ENCODE data around the gene KLHL4.

Gene KLHL4

GRCh38 chrX:87525771-87526229 lies 8.2 kb downstream of the KLHL4 start:
- TF ChIP-seq CTCF (IDR thresholded peaks at IDR 0.05) = no peak

GRCh38 chrX:87526281-87526680 lies 8.7 kb downstream of the KLHL4 start:
- no peak for TF ChIP-seq CTCF (IDR thresholded peaks at IDR 0.05)

- no peak for TF ChIP-seq CTCF (IDR thresholded peaks at IDR 0.05)
Observed at GRCh38 chrX:87528487-87528886, 10.9 kb downstream of the KLHL4 start.

- TF ChIP-seq CTCF (IDR thresholded peaks at IDR 0.05) = no peak
Observed at GRCh38 chrX:87571964-87572363, 54.4 kb downstream of the KLHL4 start.

GRCh38 chrX:87572901-87573300 lies 55.3 kb downstream of the KLHL4 start:
- TF ChIP-seq CTCF (IDR thresholded peaks at IDR 0.05) = no peak

GRCh38 chrX:87578978-87579377 lies 61.4 kb downstream of the KLHL4 start:
- peak; percentile 33 for TF ChIP-seq CTCF (IDR thresholded peaks at IDR 0.05)

GRCh38 chrX:87580862-87581261 lies 63.3 kb downstream of the KLHL4 start:
- no peak for TF ChIP-seq CTCF (IDR thresholded peaks at IDR 0.05)

- TF ChIP-seq CTCF (IDR thresholded peaks at IDR 0.05) = no peak
Observed at GRCh38 chrX:87582453-87582852, 64.9 kb downstream of the KLHL4 start.

Data from LNCAP (cell line).